OCI-LY1 (cell line): ENCODE data around the gene NUBP2.

Experiments used
- CTCF ChIP-seq: fragments of 200-600 bp; sonication (generic), shearing (Covaris generic); IDR thresholded peaks from 2 replicates; pipeline ENCODE4 v1.5.1; 2017; ENCODE audit warnings: mild to moderate bottlenecking, antibody characterized with exemption, low read length, moderate library complexity, mixed read lengths
- EZH2 ChIP-seq: fragments of 200-600 bp; sonication (generic), shearing (Covaris generic); IDR thresholded peaks from 2 replicates; pipeline ENCODE4 v1.8.0; 2017; ENCODE audit warnings: borderline replicate concordance, mixed run types, mild to moderate bottlenecking, antibody characterized with exemption, low read length, moderate library complexity, mixed read lengths

- TF ChIP-seq CTCF (no peak), EZH2 (no peak)
Measured at GRCh38 chr16:1818204-1818872, 35.6 kb downstream of the NUBP2 start.
